ENCODE measurements around the gene TATDN2. TPM values are rescaled to one million over a fixed set of nuclear protein-coding genes. Genes with fewer than 3 reads are reported as not detected.

Gene TATDN2
- total and polyA plus RNA-seq, 9 of the 15 experiments (the other 6 are each of a cell fraction or from before 2014, with no cell fraction given) = 5.2 to 44.7 (median 25.8) TPM

DNA sequence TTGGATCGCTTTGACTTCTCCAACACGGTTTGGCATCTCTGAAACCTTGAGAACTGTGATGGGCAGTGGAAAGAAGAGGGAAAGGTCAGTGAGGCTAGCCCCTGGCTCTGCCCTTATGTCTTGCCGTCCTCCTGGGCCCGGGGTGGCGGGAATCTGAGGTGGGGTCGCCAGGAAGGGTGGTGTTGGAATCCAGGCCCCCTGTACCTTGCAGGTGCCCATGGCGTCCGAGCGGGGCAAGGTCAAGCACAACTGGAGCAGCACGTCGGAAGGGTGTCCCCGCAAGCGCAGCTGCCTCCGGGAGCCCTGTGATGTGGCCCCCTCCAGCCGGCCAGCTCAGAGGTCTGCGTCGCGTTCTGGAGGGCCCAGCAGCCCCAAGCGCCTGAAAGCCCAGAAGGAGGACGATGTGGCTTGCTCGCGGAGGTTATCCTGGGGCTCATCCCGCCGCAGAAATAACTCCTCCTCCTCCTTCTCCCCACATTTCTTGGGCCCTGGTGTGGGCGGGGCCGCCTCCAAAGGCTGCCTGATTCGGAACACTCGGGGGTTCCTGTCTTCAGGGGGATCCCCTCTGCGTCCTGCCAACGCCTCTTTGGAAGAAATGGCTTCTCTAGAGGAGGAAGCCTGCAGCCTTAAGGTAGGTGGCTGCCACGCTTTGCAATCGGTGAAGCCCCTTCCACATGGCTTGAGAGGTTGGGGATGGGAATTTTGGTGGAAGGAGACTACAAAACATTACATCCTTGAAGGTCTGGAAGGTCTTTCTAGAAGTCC is 907 bp downstream of the TATDN2 start (continued):
- TF ChIP-seq, protein P1, sequence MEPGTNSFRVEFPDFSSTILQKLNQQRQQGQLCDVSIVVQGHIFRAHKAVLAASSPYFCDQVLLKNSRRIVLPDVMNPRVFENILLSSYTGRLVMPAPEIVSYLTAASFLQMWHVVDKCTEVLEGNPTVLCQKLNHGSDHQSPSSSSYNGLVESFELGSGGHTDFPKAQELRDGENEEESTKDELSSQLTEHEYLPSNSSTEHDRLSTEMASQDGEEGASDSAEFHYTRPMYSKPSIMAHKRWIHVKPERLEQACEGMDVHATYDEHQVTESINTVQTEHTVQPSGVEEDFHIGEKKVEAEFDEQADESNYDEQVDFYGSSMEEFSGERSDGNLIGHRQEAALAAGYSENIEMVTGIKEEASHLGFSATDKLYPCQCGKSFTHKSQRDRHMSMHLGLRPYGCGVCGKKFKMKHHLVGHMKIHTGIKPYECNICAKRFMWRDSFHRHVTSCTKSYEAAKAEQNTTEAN (CRISPR knock-in tag; IDR thresholded peaks at IDR 0.05) = 0 out of 2 replicates have a peak, but pooled peaks have one; percentile 67
- TF ChIP-seq, protein P2, sequence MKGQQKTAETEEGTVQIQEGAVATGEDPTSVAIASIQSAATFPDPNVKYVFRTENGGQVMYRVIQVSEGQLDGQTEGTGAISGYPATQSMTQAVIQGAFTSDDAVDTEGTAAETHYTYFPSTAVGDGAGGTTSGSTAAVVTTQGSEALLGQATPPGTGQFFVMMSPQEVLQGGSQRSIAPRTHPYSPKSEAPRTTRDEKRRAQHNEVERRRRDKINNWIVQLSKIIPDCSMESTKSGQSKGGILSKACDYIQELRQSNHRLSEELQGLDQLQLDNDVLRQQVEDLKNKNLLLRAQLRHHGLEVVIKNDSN (CRISPR knock-in tag; IDR thresholded peaks at IDR 0.05) = peak; percentile 24; the same call in 1 of the 2 replicates
- TF ChIP-seq NCOA2 (IDR thresholded peaks at IDR 0.05; ENCODE audit: partially characterized antibody in 2 of 2) = no peak
- TF ChIP-seq GTF2E2 (tag; IDR thresholded peaks at IDR 0.05) = peak; percentile 15; the same call in 1 of the 2 replicates
- peak; percentile 10; the same call in 1 of the 2 replicates for TF ChIP-seq LCOR (CRISPR knock-in tag; IDR thresholded peaks at IDR 0.05)
- TF ChIP-seq FOXP1 (CRISPR knock-in tag; IDR thresholded peaks at IDR 0.05) = peak; percentile 72; the same call in 1 of the 2 replicates
- 0 out of 2 replicates have a peak, but pooled peaks have one; percentile 23 for TF ChIP-seq RFX7 (CRISPR knock-in tag; IDR thresholded peaks at IDR 0.05)
- peak; percentile 54 for TF ChIP-seq TBP (optimal IDR thresholded peaks at IDR 0.05; ENCODE audit: low read depth, low read length)
- TF ChIP-seq RB1 (IDR thresholded peaks at IDR 0.05; ENCODE audit: low read depth) = peak; percentile 28; the same call in 1 of the 2 replicates
- TF ChIP-seq, protein P3, sequence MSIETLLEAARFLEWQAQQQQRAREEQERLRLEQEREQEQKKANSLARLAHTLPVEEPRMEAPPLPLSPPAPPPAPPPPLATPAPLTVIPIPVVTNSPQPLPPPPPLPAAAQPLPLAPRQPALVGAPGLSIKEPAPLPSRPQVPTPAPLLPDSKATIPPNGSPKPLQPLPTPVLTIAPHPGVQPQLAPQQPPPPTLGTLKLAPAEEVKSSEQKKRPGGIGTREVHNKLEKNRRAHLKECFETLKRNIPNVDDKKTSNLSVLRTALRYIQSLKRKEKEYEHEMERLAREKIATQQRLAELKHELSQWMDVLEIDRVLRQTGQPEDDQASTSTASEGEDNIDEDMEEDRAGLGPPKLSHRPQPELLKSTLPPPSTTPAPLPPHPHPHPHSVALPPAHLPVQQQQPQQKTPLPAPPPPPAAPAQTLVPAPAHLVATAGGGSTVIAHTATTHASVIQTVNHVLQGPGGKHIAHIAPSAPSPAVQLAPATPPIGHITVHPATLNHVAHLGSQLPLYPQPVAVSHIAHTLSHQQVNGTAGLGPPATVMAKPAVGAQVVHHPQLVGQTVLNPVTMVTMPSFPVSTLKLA (conservative IDR thresholded peaks at IDR 0.05) = peak in 1 of 2 experiments; percentile 51; a peak in 3 of 4 replicates
- peak; percentile 44 for TF ChIP-seq EP400 (IDR thresholded peaks at IDR 0.05)
- TF ChIP-seq, protein P4, sequence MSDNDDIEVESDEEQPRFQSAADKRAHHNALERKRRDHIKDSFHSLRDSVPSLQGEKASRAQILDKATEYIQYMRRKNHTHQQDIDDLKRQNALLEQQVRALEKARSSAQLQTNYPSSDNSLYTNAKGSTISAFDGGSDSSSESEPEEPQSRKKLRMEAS (CRISPR knock-in tag; IDR thresholded peaks at IDR 0.05) = peak; percentile 37; the same call in 1 of the 2 replicates
- 0 out of 2 replicates have a peak, but pooled peaks have one; percentile 11 for TF ChIP-seq L3MBTL2 (IDR thresholded peaks at IDR 0.05)
- TF ChIP-seq, protein P5, sequence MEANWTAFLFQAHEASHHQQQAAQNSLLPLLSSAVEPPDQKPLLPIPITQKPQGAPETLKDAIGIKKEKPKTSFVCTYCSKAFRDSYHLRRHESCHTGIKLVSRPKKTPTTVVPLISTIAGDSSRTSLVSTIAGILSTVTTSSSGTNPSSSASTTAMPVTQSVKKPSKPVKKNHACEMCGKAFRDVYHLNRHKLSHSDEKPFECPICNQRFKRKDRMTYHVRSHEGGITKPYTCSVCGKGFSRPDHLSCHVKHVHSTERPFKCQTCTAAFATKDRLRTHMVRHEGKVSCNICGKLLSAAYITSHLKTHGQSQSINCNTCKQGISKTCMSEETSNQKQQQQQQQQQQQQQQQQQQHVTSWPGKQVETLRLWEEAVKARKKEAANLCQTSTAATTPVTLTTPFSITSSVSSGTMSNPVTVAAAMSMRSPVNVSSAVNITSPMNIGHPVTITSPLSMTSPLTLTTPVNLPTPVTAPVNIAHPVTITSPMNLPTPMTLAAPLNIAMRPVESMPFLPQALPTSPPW (CRISPR knock-in tag; IDR thresholded peaks at IDR 0.05) = 0 out of 2 replicates have a peak, but pooled peaks have one; percentile 4
- TF ChIP-seq, protein P6, sequence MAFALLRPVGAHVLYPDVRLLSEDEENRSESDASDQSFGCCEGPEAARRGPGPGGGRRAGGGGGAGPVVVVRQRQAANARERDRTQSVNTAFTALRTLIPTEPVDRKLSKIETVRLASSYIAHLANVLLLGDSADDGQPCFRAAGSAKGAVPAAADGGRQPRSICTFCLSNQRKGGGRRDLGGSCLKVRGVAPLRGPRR (CRISPR knock-in tag; IDR thresholded peaks at IDR 0.05) = 0 out of 2 replicates have a peak, but pooled peaks have one; percentile 27
- 0 out of 2 replicates have a peak, but pooled peaks have one; percentile 15 for TF ChIP-seq ZNF431 (CRISPR knock-in tag; IDR thresholded peaks at IDR 0.05)
- no peak for TF ChIP-seq CCAR2 (IDR thresholded peaks at IDR 0.05; ENCODE audit: low read depth, low read length)
- TF ChIP-seq ZNF324 (CRISPR knock-in tag; IDR thresholded peaks at IDR 0.05) = 0 out of 2 replicates have a peak, but pooled peaks have one; percentile 10

All from K562 (cell line).